ENCODE results near the gene HK2.

HK2 gene

GRCh38 chr2:74857215-74857614 lies 23.3 kb downstream of the HK2 start:
- DNase-seq (ENCODE audit: low spot score) = no peak

- no peak for DNase-seq (ENCODE audit: low spot score)
Measured at GRCh38 chr2:74857725-74858124, 23.8 kb downstream of the HK2 start.

- no peak for DNase-seq (ENCODE audit: low spot score)
Measured at GRCh38 chr2:74858281-74858680, 24.4 kb downstream of the HK2 start.

- no peak for DNase-seq (ENCODE audit: low spot score)
Measured at GRCh38 chr2:74860079-74860478, 26.2 kb downstream of the HK2 start.

GRCh38 chr2:74860521-74860920 lies 26.6 kb downstream of the HK2 start:
- DNase-seq (ENCODE audit: low spot score) = no peak

- no peak for DNase-seq (ENCODE audit: low spot score)
Measured at GRCh38 chr2:74861531-74861930, 27.6 kb downstream of the HK2 start.

GRCh38 chr2:74862020-74862964 lies 28.4 kb downstream of the HK2 start:
- no peak for DNase-seq (ENCODE audit: low spot score)

GRCh38 chr2:74863802-74864248 lies 29.9 kb downstream of the HK2 start:
- no peak for DNase-seq (ENCODE audit: low spot score)

GRCh38 chr2:74864728-74865722 lies 31.1 kb downstream of the HK2 start:
- DNase-seq (ENCODE audit: low spot score) = no peak

GRCh38 chr2:74865770-74866674 lies 32.1 kb downstream of the HK2 start:
- no peak for DNase-seq (ENCODE audit: low spot score)

- no peak for DNase-seq (ENCODE audit: low spot score)
Measured at GRCh38 chr2:74867841-74868658, 34.1 kb downstream of the HK2 start.

- no peak for DNase-seq (ENCODE audit: low spot score)
Measured at GRCh38 chr2:74869517-74869916, 35.6 kb downstream of the HK2 start.

- no peak for DNase-seq (ENCODE audit: low spot score)
Measured at GRCh38 chr2:74870951-74871350, 37.0 kb downstream of the HK2 start.

GRCh38 chr2:74871414-74871813 lies 37.5 kb downstream of the HK2 start:
- DNase-seq (ENCODE audit: low spot score) = no peak

- DNase-seq (ENCODE audit: low spot score) = no peak
Measured at GRCh38 chr2:74872389-74872836, 38.5 kb downstream of the HK2 start.

GRCh38 chr2:74873012-74873665 lies 39.2 kb downstream of the HK2 start:
- no peak for DNase-seq (ENCODE audit: low spot score)

- DNase-seq (ENCODE audit: low spot score) = no peak
Measured at GRCh38 chr2:74873678-74874640, 40.0 kb downstream of the HK2 start.

- peak; percentile 77 for DNase-seq (ENCODE audit: low spot score)
Measured at GRCh38 chr2:74876081-74876886, 42.4 kb downstream of the HK2 start.
